Measurements from ENCODE around the gene HMGA1.

HMGA1 gene

DNA sequence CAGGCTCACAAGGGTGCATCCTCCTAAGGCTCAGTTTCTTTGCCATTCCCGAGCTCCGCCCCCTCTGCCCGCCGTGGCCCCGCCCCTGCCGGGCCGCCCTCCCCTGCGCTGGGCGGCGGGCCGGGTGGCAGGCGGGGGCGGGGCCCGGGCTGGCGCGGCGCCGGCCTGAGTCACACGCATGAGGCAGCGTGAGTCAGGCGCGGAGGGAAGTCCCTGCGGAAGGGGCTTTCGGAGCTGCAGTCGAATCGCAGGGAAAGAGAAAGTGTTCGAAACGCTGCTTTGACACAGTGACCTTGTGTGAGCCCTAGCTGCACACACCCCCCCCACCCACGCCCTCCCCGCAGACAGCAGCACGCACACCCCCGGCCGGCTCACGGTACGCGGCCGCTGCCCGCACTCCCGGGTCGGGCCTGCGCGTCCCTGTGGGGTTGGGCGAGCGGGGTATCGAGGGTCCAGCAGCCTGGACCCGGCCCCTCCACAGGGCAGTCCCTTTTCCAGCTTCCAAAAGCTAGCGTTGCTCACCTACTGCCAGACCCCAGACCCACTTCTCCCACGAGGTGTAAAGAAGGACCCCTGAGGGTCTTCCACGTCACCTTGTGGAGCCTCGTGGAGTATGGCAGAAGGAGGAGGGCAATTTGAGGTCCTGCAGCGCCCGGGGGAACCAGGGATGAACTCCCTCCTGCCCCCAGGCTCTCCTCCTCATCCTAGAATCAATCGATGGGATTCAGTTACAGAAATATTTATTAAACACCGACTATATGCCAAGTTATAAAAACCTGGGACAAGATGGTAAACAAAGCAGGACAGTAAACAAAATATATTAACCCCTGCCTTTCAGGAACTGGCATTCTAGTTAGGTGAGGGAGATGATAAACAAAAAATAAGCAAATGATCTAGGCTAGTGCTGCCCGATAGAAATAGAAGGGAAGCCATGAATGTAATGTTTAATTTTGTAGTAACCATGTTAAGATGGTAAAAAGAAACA is 12.4 kb upstream of the HMGA1 start:
- DNase-seq (ENCODE audit: low read depth) = peak; percentile 91

DNA sequence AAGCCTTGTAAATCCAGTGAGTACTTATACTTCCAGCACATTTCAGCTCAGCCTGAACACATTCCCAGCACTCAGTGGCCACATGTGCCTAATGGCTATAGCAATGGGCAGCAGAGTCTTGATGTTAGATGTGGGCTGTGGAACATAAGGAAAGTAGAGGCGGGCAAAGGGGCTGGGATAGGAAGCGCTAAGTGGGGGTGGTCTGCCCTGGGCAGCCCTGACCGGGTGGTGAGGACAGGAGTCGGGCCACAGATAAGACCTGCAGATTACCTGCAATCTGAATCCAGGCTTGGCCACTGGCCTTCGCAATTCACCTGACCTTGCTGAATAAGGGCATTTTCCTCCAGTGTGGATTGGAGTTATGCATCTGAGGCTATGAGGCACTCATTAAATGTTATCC is 11.1 kb upstream of the HMGA1 start:
- no peak for DNase-seq (ENCODE audit: low read depth)

DNA sequence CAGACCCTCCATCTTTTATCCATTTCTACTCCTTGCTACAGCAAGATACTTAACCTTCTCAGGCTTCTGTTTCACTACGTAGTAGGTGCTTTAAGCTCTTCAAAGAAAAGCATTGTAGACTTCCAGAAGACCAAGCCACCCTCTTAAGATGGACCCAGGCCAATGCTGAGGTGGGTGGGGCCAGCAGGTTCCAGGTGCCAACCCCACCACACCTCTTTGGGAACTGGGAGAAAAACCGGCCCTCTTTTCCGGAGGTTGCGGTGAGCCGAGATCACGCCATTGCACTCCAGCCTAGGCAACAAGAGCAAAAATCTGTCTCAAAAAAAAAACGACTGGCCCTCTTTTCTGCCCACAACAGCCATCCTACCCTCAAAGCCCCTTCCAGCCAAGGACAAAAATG is 10.6 kb upstream of the HMGA1 start:
- DNase-seq (ENCODE audit: low read depth) = no peak

- DNase-seq (ENCODE audit: low read depth) = no peak
Observed at GRCh38 chr6:34226731-34227586, 9.7 kb upstream of the HMGA1 start.

DNA sequence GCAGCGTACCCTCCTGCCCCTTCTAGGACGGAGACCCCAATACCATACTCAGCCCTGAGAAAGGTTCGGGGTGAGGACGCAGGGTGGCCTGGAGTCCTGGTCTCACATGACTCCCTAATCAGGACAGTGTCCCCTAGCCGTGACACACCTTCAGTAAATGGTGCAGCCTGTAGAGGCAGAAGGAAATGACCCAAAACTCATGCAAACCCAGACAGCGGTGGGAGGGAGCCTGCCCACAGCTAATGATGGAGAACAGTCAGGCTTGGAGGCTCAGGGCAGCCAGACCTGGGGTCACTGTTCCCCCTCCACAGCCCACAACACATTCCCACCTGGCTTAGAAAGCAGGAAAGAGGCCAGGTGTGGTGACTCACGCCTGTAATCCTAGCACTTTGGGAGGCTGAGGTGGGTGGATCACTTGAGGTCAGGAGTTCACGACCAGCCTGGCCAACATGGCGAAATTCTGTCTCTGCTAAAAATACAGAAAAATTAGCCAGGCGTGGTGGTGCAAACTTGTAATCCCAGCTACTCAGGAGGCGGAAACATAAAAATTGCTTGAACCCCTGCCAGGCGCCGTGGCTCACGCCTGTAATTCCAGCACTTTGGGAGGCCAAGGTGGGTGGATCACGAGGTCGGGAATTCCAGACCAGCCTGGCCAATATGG is 8.8 kb upstream of the HMGA1 start:
- no peak for DNase-seq (ENCODE audit: low read depth)

GRCh38 chr6:34229877-34230276 is 6.8 kb upstream of the HMGA1 start:
- no peak for DNase-seq (ENCODE audit: low read depth)

- DNase-seq (ENCODE audit: low read depth) = no peak
Observed at GRCh38 chr6:34230653-34231371, 5.9 kb upstream of the HMGA1 start.

DNA sequence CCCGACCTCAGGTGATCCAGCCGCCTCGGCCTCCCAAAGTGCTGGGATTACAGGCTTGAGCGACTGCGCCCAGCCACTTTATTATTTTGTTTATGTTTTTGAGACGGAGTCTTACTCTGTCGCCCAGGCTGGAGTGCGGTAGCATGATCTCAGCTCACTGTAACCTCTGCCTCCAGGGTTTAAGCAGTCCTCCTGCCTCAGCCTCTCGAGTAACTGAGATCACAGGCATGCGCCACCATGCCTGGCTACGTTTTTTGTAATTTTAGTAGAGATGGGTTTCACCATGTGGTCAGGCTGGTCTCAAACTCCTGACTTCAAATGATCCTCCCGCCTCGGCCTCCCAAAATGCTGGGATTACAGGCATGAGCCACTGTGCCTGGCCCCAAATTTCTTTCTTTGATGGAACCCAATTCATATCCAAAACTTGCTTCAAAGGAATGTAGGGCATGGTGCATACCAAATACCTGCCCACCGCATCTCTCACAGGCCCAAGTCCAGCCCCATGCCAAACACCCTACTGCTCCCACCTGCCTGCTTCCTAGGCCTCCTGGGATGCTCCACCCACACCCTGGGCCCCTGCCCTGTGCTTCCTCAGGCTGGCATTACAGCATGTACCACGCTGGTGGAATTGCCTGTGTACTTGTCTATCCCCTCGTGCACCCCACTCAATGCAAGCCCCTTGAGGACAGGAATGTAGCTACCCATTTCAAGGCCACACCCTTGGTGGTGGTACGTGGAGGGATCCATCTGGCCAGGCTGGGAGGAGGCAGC is 4.9 kb upstream of the HMGA1 start:
- no peak for DNase-seq (ENCODE audit: low read depth)

- DNase-seq (ENCODE audit: low read depth) = no peak
Observed at GRCh38 chr6:34232901-34233300, 3.8 kb upstream of the HMGA1 start.

GRCh38 chr6:34233867-34234266 is 2.8 kb upstream of the HMGA1 start:
- no peak for DNase-seq (ENCODE audit: low read depth)

GRCh38 chr6:34234667-34235306 is 1.9 kb upstream of the HMGA1 start:
- no peak for DNase-seq (ENCODE audit: low read depth)

DNA sequence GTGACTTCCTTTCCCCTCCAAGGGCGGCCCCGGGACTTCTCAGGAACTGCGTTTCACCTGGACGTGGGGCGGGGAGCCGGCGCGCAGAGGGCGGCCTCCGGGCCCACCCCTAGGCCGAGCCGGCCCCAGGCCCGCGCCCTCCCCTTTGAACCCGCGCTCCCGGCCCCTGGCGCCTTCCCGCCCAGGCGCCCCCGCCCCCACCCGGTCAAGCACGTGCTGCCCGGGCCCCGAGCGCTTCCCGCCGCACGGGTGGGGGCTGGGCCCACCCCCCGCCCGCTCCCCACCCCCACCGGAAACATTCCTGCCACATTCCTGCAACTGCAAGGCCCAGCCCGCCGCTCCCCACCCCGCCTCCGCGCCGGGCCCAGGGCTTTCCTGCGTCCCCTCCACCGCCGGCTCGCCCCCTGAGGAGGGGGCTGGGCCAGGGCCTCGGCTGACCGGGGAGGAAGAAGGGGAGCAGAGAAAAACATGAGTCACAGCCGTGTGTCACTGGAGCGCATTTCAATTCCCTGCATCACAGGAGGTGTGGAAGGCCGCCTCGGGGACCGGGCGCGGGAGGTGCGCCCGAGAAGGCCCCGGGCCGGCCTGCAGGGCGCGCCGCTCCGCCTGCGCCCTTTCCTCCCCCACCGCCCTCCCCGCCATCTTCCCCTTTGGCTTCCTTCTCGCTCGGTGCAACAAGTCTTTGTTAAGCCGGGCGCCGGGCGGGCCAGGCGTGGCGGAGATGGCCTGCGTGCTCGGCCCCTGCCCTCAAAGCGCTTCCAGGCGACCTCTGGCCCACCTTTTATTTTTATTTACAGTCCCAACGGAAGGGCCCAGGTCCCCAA is 1.2 kb upstream of the HMGA1 start:
- DNase-seq (ENCODE audit: low read depth) = peak; percentile 60

DNA sequence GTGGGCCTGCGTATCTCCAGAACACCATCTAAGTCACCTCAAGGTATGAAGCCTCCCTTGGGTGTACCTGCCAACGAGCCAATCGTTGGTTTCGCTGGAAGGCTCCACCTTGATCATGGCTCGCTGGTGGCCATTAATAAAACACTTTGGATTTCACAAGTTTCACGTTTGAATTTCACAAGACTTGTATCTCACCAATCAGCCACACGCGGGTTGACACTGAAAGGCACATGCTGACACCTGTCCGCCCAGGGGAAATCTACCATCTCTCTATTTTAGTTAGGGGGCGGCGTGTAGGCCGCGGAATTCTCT is 586 bp upstream of the HMGA1 start:
- no peak for DNase-seq (ENCODE audit: low read depth)

GRCh38 chr6:34237316-34237721 is 646 bp downstream of the HMGA1 start:
- no peak for DNase-seq (ENCODE audit: low read depth)

- peak; percentile 61 for DNase-seq (ENCODE audit: low read depth)
Observed at GRCh38 chr6:34237722-34238584, 1.3 kb downstream of the HMGA1 start.

DNA sequence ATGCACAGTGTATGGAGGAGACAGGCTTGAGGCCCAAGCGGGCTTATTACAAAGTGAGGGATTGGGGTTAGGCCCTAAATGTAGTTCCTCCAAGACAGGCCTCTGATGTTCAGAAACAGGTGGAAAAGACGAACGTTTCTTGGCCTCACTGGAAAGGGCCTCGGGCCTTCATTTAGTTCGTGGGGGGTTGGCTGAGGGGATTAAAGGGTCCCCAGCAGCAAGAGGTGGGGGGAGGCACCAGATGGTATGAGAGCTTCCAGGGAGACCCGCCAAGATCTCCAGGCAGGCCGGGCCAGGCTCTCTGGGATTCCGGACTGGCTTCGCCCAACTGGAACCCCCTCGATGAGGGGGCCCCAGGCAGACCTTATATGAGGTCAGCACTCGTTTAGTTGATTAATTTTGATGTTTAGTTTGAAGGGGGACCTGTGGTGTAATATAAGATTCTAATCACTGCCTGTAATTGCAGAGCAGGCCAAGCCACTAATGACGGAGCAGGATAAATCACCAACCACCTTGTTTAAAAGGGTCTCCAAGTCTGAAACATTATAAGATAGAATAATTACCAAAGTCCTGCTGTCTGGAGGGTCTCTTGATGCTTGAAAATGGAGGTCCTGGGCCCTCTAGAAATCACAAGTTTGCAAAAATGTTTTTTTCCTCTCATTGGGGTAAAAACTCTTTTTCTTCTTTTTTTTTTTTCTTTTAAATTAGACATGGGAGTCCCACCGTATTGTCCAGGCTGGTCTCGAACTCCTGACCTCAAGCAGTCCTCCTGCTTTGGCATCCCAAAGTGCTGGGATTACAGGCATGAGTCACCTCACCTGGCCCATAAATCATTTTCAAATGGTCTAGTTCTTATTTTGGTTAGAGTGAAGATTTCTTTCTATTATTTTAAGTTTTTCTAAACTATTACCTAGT is 2.2 kb downstream of the HMGA1 start:
- DNase-seq (ENCODE audit: low read depth) = no peak

GRCh38 chr6:34239500-34239825 is 2.8 kb downstream of the HMGA1 start:
- no peak for DNase-seq (ENCODE audit: low read depth)

- DNase-seq (ENCODE audit: low read depth) = no peak
Observed at GRCh38 chr6:34239893-34240292, 3.2 kb downstream of the HMGA1 start.
